HEK293 (cell line): Measurements from ENCODE around the gene BAZ1A.

ENCODE experiments used
- CTCF ChIA-PET: fragments of 350-600 bp; formaldehyde crosslinking; extraction: SDS; loops from one replicate; lab custom pipeline; 2021; ENCODE audit warnings: antibody characterized with exemption; lab: Yijun Ruan, JAX
- POLR2A ChIA-PET: fragments of 300-600 bp; formaldehyde crosslinking; extraction: SDS; loops from one replicate; lab custom pipeline; 2020; ENCODE audit warnings: antibody characterized with exemption, inconsistent platforms; lab: Yijun Ruan, JAX
- H3K27ac ChIP-seq: fragments of 200-500 bp; sonication (Bioruptor generic); 2 replicates; pipeline ENCODE4 v1.5.1; 2014; ENCODE audit warnings: low read depth, low read length, control low read depth, inconsistent platforms; ENCODE audit errors: extremely low read depth
- H3K36me3 ChIP-seq, 2 experiments: fragments of 200-500 bp in 1 of 2; sonication (Bioruptor generic) in 1 of 2; 1 replicate in 1 of 2; 2 replicates in 1 of 2; pipeline ENCODE4 v1.5.1; 2014 to 2017; ENCODE audit warnings: inconsistent platforms in 2 of 2, low read length in 2 of 2; ENCODE audit not compliant: control insufficient read depth in 2 of 2, insufficient read depth in 1 of 2
- H3K4me1 ChIP-seq: fragments of 200-500 bp; sonication (Bioruptor generic); 2 replicates; pipeline ENCODE4 v1.5.1; 2014; ENCODE audit warnings: mild to moderate bottlenecking, low read length, inconsistent platforms; ENCODE audit not compliant: control insufficient read depth, insufficient read depth
- H3K4me3 ChIP-seq: 2 replicates; pipeline ENCODE4 v1.5.1; 2011; ENCODE audit warnings: low read depth, mild to moderate bottlenecking, control low read depth, low read length, moderate library complexity
- H3K9me3 ChIP-seq: fragments of 200-500 bp; sonication (Bioruptor generic); 2 replicates; pipeline ENCODE4 v1.5.1; 2014; ENCODE audit warnings: low read depth, low read length, inconsistent platforms; ENCODE audit not compliant: control insufficient read depth, insufficient read depth
- FEZF1 ChIP-seq: fragments of 450-650 bp; formaldehyde crosslinking; IDR thresholded peaks from 2 replicates; pipeline ENCODE4 v1.5.1; 2016; ENCODE audit warnings: missing biosample characterization, missing genetic modification characterization
- GLIS1 ChIP-seq: fragments of 450-650 bp; formaldehyde crosslinking; IDR thresholded peaks from 2 replicates; pipeline ENCODE4 v1.5.1; 2016; ENCODE audit warnings: missing biosample characterization, missing genetic modification characterization
- KLF8 ChIP-seq: fragments of 450-650 bp; formaldehyde crosslinking; IDR thresholded peaks from 2 replicates; pipeline ENCODE4 v1.5.1; 2016; ENCODE audit warnings: missing biosample characterization, missing genetic modification characterization
- WT1 ChIP-seq: fragments of 450-650 bp; formaldehyde crosslinking; IDR thresholded peaks from 2 replicates; pipeline ENCODE4 v1.5.1; 2016; ENCODE audit warnings: missing biosample characterization, missing genetic modification characterization
- ZBTB26 ChIP-seq: fragments of 450-650 bp; formaldehyde crosslinking; optimal IDR thresholded peaks from 2 replicates; pipeline ENCODE3; 2016; ENCODE audit warnings: missing biosample characterization, mild to moderate bottlenecking, missing genetic modification characterization
- ZEB2 ChIP-seq: fragments of 450-650 bp; formaldehyde crosslinking; IDR thresholded peaks from 2 replicates; pipeline ENCODE4 v1.5.1; 2016; ENCODE audit warnings: missing biosample characterization, missing genetic modification characterization
- ZFHX2 ChIP-seq: fragments of 450-650 bp; formaldehyde crosslinking; conservative IDR thresholded peaks from 2 replicates; pipeline ENCODE4 v1.5.1; 2016; ENCODE audit warnings: missing biosample characterization, missing genetic modification characterization
- ZNF24 ChIP-seq: fragments of 450-650 bp; formaldehyde crosslinking; IDR thresholded peaks from 2 replicates; pipeline ENCODE4 v1.5.1; 2016; ENCODE audit warnings: missing biosample characterization, missing genetic modification characterization
- ZNF341 ChIP-seq: fragments of 450-650 bp; formaldehyde crosslinking; IDR thresholded peaks from 2 replicates; pipeline ENCODE4; 2016; ENCODE audit warnings: low read depth, missing biosample characterization, missing genetic modification characterization
- ZNF416 ChIP-seq: fragments of 450-650 bp; formaldehyde crosslinking; IDR thresholded peaks from 2 replicates; pipeline ENCODE4 v1.5.1; 2016; ENCODE audit warnings: missing biosample characterization, missing genetic modification characterization
- ZNF600 ChIP-seq: fragments of 450-650 bp; formaldehyde crosslinking; IDR thresholded peaks from 2 replicates; pipeline ENCODE4 v1.5.1; 2016; ENCODE audit warnings: missing biosample characterization, missing genetic modification characterization
- TF ChIP-seq, protein P1 (sequence below): fragments of 450-650 bp; formaldehyde crosslinking; IDR thresholded peaks from 2 replicates; pipeline ENCODE4 v1.5.1; 2016; ENCODE audit warnings: missing biosample characterization, missing genetic modification characterization, borderline replicate concordance
- TF ChIP-seq, protein P2 (sequence below): fragments of 450-650 bp; formaldehyde crosslinking; IDR thresholded peaks from 2 replicates; pipeline ENCODE4 v1.5.1; 2016; ENCODE audit warnings: missing biosample characterization, missing genetic modification characterization
- TF ChIP-seq, protein P3 (sequence below): fragments of 450-650 bp; formaldehyde crosslinking; IDR thresholded peaks from 2 replicates; pipeline ENCODE4 v1.5.1; 2016; ENCODE audit warnings: missing biosample characterization, missing genetic modification characterization

Gene BAZ1A

GRCh38 chr14:34888186-34888585 is 13.0 kb upstream of the BAZ1A start (continued):
- TF ChIP-seq, protein P1, sequence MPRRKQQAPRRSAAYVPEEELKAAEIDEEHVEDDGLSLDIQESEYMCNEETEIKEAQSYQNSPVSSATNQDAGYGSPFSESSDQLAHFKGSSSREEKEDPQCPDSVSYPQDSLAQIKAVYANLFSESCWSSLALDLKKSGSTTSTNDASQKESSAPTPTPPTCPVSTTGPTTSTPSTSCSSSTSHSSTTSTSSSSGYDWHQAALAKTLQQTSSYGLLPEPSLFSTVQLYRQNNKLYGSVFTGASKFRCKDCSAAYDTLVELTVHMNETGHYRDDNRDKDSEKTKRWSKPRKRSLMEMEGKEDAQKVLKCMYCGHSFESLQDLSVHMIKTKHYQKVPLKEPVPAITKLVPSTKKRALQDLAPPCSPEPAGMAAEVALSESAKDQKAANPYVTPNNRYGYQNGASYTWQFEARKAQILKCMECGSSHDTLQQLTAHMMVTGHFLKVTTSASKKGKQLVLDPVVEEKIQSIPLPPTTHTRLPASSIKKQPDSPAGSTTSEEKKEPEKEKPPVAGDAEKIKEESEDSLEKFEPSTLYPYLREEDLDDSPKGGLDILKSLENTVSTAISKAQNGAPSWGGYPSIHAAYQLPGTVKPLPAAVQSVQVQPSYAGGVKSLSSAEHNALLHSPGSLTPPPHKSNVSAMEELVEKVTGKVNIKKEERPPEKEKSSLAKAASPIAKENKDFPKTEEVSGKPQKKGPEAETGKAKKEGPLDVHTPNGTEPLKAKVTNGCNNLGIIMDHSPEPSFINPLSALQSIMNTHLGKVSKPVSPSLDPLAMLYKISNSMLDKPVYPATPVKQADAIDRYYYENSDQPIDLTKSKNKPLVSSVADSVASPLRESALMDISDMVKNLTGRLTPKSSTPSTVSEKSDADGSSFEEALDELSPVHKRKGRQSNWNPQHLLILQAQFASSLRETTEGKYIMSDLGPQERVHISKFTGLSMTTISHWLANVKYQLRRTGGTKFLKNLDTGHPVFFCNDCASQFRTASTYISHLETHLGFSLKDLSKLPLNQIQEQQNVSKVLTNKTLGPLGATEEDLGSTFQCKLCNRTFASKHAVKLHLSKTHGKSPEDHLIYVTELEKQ (tag by site-specific recombination) = no peak
- TF ChIP-seq FEZF1 (tag by site-specific recombination) = no peak

DNA sequence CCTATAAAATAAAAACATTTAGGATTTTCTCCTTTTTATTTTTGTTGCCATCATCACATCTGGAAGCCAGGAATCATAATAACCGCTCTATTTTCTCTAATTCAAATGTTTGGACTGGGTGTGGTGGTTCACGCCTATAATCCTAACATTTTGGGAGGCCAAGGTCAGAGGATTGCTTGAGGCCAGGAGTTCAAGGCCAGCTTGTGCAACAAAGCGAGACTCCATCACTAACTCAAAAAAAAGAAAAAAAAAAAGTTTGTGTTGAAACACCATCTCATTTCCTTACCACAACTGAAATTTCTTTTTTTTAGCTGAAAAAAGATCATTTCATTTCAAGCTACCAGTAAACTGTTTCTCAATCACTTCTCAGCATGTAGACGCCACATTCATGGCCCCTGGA is 8.8 kb upstream of the BAZ1A start:
- Histone ChIP-seq H3K36me3 (no peaks in the 10 kb centered on the region), H3K4me3 (no peak overlapping the region), H3K9me3 (no peaks in the 10 kb centered on the region), H3K27ac (no peak overlapping the region), H3K4me1 (no peaks in the 10 kb centered on the region)
- CTCF ChIA-PET = no interaction called here
- TF ChIP-seq ZNF416 (tag by site-specific recombination) = no peak
- POLR2A ChIA-PET = no interaction called here

DNA sequence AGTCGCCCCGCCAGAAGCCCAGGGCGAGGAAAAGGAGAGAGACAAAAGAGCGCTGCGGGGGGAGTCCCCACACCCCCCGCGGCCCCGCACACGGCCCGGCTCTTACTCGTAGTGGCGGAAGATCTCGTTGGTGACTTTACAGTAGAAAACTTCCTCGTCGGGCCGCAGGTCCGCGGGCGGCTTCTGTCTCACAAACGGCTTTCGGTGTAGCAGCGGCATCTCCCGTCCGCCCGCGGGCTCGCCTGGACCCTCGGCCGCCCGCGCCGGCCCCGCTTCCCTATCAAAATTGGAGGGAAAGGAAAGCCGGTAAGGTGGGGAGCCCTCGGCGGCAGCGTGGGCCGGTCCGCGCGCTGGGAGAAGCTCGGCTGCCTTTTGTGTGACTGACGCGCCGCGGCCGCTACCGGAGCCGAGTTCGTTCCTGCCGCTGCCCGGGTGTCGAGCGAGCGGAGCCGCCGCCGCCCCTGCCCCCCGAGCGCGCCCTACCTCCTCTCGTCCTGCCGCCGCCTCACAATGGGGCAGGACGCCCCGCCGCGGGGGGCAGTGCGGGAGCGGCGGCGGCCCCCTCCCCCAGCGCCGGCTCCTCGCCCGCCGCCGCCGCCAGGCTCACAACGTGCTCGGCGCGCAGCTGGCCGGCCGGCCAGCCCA is 652 bp downstream of the BAZ1A start:
- ChIA-PET CTCF (interaction anchor here (0.5 kb wide), 1 partner anchor 280 kb away, joined by 8 read pairs; no protein-coding TSS in a partner anchor), POLR2A (interaction anchor here (0.6 to 1.4 kb wide), 12 partner anchors 18 to 320 kb away, joined by 3 to 35 read pairs (median 4); partner anchors contain the start of genes CFL2, FAM177A1 and SRP54)
- peaks cover 3 to 15% of the 10 kb centered on the region in 2 experiments for H3K36me3 ChIP-seq
- no peaks in the 10 kb centered on the region for H3K9me3 ChIP-seq
- TF ChIP-seq ZEB2 (tag by site-specific recombination) (peak; percentile 19), GLIS1 (peak; percentile 71), ZNF24 (tag by site-specific recombination) (no peak), KLF8 (tag by site-specific recombination) (0 out of 2 replicates have a peak, but pooled peaks have one; percentile 2), ZNF600 (no peak; the same call in 1 of the 2 replicates), ZBTB26 (tag by site-specific recombination) (peak; percentile 45), WT1 (no peak), ZNF341 (tag by site-specific recombination) (0 out of 2 replicates have a peak, but pooled peaks have one; percentile 18), ZFHX2 (tag by site-specific recombination) (0 out of 2 replicates have a peak, but pooled peaks have one; percentile 4)
- TF ChIP-seq, protein P2, sequence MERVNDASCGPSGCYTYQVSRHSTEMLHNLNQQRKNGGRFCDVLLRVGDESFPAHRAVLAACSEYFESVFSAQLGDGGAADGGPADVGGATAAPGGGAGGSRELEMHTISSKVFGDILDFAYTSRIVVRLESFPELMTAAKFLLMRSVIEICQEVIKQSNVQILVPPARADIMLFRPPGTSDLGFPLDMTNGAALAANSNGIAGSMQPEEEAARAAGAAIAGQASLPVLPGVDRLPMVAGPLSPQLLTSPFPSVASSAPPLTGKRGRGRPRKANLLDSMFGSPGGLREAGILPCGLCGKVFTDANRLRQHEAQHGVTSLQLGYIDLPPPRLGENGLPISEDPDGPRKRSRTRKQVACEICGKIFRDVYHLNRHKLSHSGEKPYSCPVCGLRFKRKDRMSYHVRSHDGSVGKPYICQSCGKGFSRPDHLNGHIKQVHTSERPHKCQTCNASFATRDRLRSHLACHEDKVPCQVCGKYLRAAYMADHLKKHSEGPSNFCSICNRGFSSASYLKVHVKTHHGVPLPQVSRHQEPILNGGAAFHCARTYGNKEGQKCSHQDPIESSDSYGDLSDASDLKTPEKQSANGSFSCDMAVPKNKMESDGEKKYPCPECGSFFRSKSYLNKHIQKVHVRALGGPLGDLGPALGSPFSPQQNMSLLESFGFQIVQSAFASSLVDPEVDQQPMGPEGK (tag by site-specific recombination) = peak; percentile 31; the same call in 1 of the 2 replicates
- TF ChIP-seq, protein P3, sequence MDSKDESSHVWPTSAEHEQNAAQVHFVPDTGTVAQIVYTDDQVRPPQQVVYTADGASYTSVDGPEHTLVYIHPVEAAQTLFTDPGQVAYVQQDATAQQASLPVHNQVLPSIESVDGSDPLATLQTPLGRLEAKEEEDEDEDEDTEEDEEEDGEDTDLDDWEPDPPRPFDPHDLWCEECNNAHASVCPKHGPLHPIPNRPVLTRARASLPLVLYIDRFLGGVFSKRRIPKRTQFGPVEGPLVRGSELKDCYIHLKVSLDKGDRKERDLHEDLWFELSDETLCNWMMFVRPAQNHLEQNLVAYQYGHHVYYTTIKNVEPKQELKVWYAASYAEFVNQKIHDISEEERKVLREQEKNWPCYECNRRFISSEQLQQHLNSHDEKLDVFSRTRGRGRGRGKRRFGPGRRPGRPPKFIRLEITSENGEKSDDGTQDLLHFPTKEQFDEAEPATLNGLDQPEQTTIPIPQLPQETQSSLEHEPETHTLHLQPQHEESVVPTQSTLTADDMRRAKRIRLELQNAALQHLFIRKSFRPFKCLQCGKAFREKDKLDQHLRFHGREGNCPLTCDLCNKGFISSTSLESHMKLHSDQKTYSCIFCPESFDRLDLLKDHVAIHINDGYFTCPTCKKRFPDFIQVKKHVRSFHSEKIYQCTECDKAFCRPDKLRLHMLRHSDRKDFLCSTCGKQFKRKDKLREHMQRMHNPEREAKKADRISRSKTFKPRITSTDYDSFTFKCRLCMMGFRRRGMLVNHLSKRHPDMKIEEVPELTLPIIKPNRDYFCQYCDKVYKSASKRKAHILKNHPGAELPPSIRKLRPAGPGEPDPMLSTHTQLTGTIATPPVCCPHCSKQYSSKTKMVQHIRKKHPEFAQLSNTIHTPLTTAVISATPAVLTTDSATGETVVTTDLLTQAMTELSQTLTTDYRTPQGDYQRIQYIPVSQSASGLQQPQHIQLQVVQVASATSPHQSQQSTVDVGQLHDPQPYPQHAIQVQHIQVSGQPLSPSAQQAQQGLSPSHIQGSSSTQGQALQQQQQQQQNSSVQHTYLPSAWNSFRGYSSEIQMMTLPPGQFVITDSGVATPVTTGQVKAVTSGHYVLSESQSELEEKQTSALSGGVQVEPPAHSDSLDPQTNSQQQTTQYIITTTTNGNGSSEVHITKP (tag by site-specific recombination) = peak; percentile 42
- peak overlapping the region; percentile 97 for H3K4me3 ChIP-seq
- H3K4me1 ChIP-seq = peaks cover 6% of the 10 kb centered on the region; the same call in 1 of the 2 replicates
- peak overlapping the region; percentile 96 for H3K27ac ChIP-seq
